HEK293 (cell line): ENCODE results near the gene PRKCZ.

ENCODE experiments used
- CTCF ChIA-PET: fragments of 350-600 bp; formaldehyde crosslinking; extraction: SDS; loops from one replicate; lab custom pipeline; 2021; ENCODE audit warnings: antibody characterized with exemption; lab: Yijun Ruan, JAX
- POLR2A ChIA-PET: fragments of 300-600 bp; formaldehyde crosslinking; extraction: SDS; loops from one replicate; lab custom pipeline; 2020; ENCODE audit warnings: antibody characterized with exemption, inconsistent platforms; lab: Yijun Ruan, JAX
- H3K27ac ChIP-seq: fragments of 200-500 bp; sonication (Bioruptor generic); 2 replicates; pipeline ENCODE4 v1.5.1; 2014; ENCODE audit warnings: low read depth, low read length, control low read depth, inconsistent platforms; ENCODE audit errors: extremely low read depth
- H3K36me3 ChIP-seq, 2 experiments: fragments of 200-500 bp in 1 of 2; sonication (Bioruptor generic) in 1 of 2; 1 replicate in 1 of 2; 2 replicates in 1 of 2; pipeline ENCODE4 v1.5.1; 2014 to 2017; ENCODE audit warnings: inconsistent platforms in 2 of 2, low read length in 2 of 2; ENCODE audit not compliant: control insufficient read depth in 2 of 2, insufficient read depth in 1 of 2
- H3K4me1 ChIP-seq: fragments of 200-500 bp; sonication (Bioruptor generic); 2 replicates; pipeline ENCODE4 v1.5.1; 2014; ENCODE audit warnings: mild to moderate bottlenecking, low read length, inconsistent platforms; ENCODE audit not compliant: control insufficient read depth, insufficient read depth
- H3K4me3 ChIP-seq: 2 replicates; pipeline ENCODE4 v1.5.1; 2011; ENCODE audit warnings: low read depth, mild to moderate bottlenecking, control low read depth, low read length, moderate library complexity
- H3K9me3 ChIP-seq: fragments of 200-500 bp; sonication (Bioruptor generic); 2 replicates; pipeline ENCODE4 v1.5.1; 2014; ENCODE audit warnings: low read depth, low read length, inconsistent platforms; ENCODE audit not compliant: control insufficient read depth, insufficient read depth
- KLF8 ChIP-seq: fragments of 450-650 bp; formaldehyde crosslinking; IDR thresholded peaks from 2 replicates; pipeline ENCODE4 v1.5.1; 2016; ENCODE audit warnings: missing biosample characterization, missing genetic modification characterization
- SP7 ChIP-seq: fragments of 450-650 bp; formaldehyde crosslinking; IDR thresholded peaks from 2 replicates; pipeline ENCODE4 v1.5.1; 2016; ENCODE audit warnings: missing biosample characterization, missing genetic modification characterization
- ZBTB17 ChIP-seq: fragments of 450-650 bp; formaldehyde crosslinking; IDR thresholded peaks from 2 replicates; pipeline ENCODE4 v1.5.1; 2016; ENCODE audit warnings: missing biosample characterization, missing genetic modification characterization
- ZNF2 ChIP-seq: fragments of 450-650 bp; formaldehyde crosslinking; IDR thresholded peaks from 2 replicates; pipeline ENCODE4 v1.5.1; 2016; ENCODE audit warnings: missing biosample characterization, missing genetic modification characterization
- ZNF239 ChIP-seq: fragments of 450-650 bp; formaldehyde crosslinking; IDR thresholded peaks from 2 replicates; pipeline ENCODE4 v1.5.1; 2016; ENCODE audit warnings: missing biosample characterization, missing genetic modification characterization
- ZNF394 ChIP-seq: fragments of 450-650 bp; formaldehyde crosslinking; IDR thresholded peaks from 2 replicates; pipeline ENCODE4 v1.5.1; 2016; ENCODE audit warnings: missing biosample characterization, missing genetic modification characterization, mild to moderate bottlenecking, moderate library complexity, borderline replicate concordance
- ZNF488 ChIP-seq: fragments of 450-650 bp; formaldehyde crosslinking; IDR thresholded peaks from 2 replicates; pipeline ENCODE4 v1.5.1; 2016; ENCODE audit warnings: missing biosample characterization, missing genetic modification characterization
- ZNF521 ChIP-seq: fragments of 450-650 bp; formaldehyde crosslinking; IDR thresholded peaks from 2 replicates; pipeline ENCODE4 v1.5.1; 2017; ENCODE audit warnings: missing biosample characterization, mild to moderate bottlenecking, missing genetic modification characterization
- ZNF544 ChIP-seq: fragments of 450-650 bp; formaldehyde crosslinking; IDR thresholded peaks from 2 replicates; pipeline ENCODE4 v1.5.0; 2017; ENCODE audit warnings: missing biosample characterization, missing genetic modification characterization
- ZNF560 ChIP-seq: fragments of 450-650 bp; formaldehyde crosslinking; IDR thresholded peaks from 2 replicates; pipeline ENCODE4 v1.5.1; 2017; ENCODE audit warnings: missing biosample characterization, missing genetic modification characterization, borderline replicate concordance
- ZNF600 ChIP-seq: fragments of 450-650 bp; formaldehyde crosslinking; IDR thresholded peaks from 2 replicates; pipeline ENCODE4 v1.5.1; 2016; ENCODE audit warnings: missing biosample characterization, missing genetic modification characterization
- ZNF664 ChIP-seq: fragments of 450-650 bp; formaldehyde crosslinking; IDR thresholded peaks from 2 replicates; pipeline ENCODE4 v1.5.1; 2016; ENCODE audit warnings: missing biosample characterization, missing genetic modification characterization
- ZNF776 ChIP-seq: fragments of 450-650 bp; formaldehyde crosslinking; IDR thresholded peaks from 2 replicates; pipeline ENCODE4 v1.5.0; 2017; ENCODE audit warnings: missing biosample characterization, missing genetic modification characterization, borderline replicate concordance
- ZNF837 ChIP-seq: fragments of 450-650 bp; formaldehyde crosslinking; IDR thresholded peaks from 2 replicates; pipeline ENCODE4 v1.5.1; 2016; ENCODE audit warnings: missing biosample characterization, missing genetic modification characterization
- ZSCAN16 ChIP-seq: fragments of 450-650 bp; formaldehyde crosslinking; IDR thresholded peaks from 2 replicates; pipeline ENCODE4 v1.5.1; 2016; ENCODE audit warnings: missing biosample characterization, missing genetic modification characterization
- ZXDB ChIP-seq: fragments of 450-650 bp; formaldehyde crosslinking; IDR thresholded peaks from 2 replicates; pipeline ENCODE4 v1.5.1; 2016; ENCODE audit warnings: missing biosample characterization, missing genetic modification characterization
- TF ChIP-seq, protein P1 (sequence below): fragments of 450-650 bp; formaldehyde crosslinking; IDR thresholded peaks from 2 replicates; pipeline ENCODE4 v1.5.1; 2016; ENCODE audit warnings: missing biosample characterization, missing genetic modification characterization
- TF ChIP-seq, protein P2 (sequence below): fragments of 450-650 bp; formaldehyde crosslinking; IDR thresholded peaks from 2 replicates; pipeline ENCODE4 v1.5.1; 2016; ENCODE audit warnings: missing biosample characterization, missing genetic modification characterization

The PRKCZ gene

DNA sequence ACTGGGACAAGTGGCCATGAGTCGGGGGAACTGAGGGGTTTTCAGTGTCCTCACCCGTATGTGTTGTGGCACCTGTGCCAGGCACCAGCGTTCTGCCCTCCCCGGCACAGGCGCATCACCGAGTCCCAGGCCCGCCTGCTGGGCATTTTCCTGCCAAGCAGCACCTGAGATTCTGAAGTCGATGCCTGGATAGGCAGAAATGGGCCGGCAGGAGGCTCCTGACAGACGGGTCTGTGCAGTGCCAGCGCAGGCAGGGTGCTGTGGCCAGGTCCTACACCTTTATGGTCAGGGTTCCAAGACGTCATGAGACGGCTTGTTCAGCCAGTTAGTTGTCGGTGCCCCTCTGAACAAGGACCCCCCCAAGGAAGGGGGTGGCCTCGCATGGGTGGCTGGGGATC is 133.7 kb downstream of the PRKCZ start:
- H3K4me3 ChIP-seq, result no peak overlapping the region
- H3K9me3 ChIP-seq, result no peaks in the 10 kb centered on the region
- H3K27ac ChIP-seq, result no peak overlapping the region
- ChIA-PET POLR2A (no interaction called here), CTCF (interaction anchor here (0.9 kb wide), 1 partner anchor 10 kb away, joined by 7 read pairs; no protein-coding TSS in a partner anchor)
- H3K4me1 ChIP-seq, result no peaks in the 10 kb centered on the region
- peaks cover 0 to 62% of the 10 kb centered on the region in 2 experiments; a peak in 2 of 3 replicates for H3K36me3 ChIP-seq
- no peak for TF ChIP-seq ZNF488 (tag by site-specific recombination)
- no peak for TF ChIP-seq ZNF544 (tag by site-specific recombination)
- TF ChIP-seq ZNF664 (tag by site-specific recombination), result no peak
- TF ChIP-seq KLF8 (tag by site-specific recombination), result no peak
- TF ChIP-seq ZNF600 (tag by site-specific recombination), result 0 out of 2 replicates have a peak, but pooled peaks have one; percentile 16

- TF ChIP-seq ZNF560 (tag by site-specific recombination) (no peak), ZSCAN16 (tag by site-specific recombination) (no peak), ZNF394 (tag by site-specific recombination) (no peak)
- no peaks in the 10 kb centered on the region for H3K9me3 ChIP-seq
- CTCF ChIA-PET, result interaction anchor here (1.1 kb wide), 1 partner anchor 10 kb away, joined by 5 read pairs; no protein-coding TSS in a partner anchor
- no peak overlapping the region for H3K4me3 ChIP-seq
- no peaks in the 10 kb centered on the region for H3K4me1 ChIP-seq
- POLR2A ChIA-PET, result no interaction called here
- H3K27ac ChIP-seq, result no peak overlapping the region
- H3K36me3 ChIP-seq, result peaks cover 0 to 62% of the 10 kb centered on the region in 2 experiments; a peak in 2 of 3 replicates
Measured at GRCh38 chr1:2184531-2184930, 134.3 kb downstream of the PRKCZ start.

GRCh38 chr1:2184934-2185333 is 134.7 kb downstream of the PRKCZ start:
- Histone ChIP-seq H3K4me1 (no peaks in the 10 kb centered on the region), H3K27ac (no peak overlapping the region), H3K36me3 (peaks cover 0 to 60% of the 10 kb centered on the region in 2 experiments; a peak in 2 of 3 replicates), H3K9me3 (no peaks in the 10 kb centered on the region), H3K4me3 (no peak overlapping the region)
- TF ChIP-seq, protein P1, sequence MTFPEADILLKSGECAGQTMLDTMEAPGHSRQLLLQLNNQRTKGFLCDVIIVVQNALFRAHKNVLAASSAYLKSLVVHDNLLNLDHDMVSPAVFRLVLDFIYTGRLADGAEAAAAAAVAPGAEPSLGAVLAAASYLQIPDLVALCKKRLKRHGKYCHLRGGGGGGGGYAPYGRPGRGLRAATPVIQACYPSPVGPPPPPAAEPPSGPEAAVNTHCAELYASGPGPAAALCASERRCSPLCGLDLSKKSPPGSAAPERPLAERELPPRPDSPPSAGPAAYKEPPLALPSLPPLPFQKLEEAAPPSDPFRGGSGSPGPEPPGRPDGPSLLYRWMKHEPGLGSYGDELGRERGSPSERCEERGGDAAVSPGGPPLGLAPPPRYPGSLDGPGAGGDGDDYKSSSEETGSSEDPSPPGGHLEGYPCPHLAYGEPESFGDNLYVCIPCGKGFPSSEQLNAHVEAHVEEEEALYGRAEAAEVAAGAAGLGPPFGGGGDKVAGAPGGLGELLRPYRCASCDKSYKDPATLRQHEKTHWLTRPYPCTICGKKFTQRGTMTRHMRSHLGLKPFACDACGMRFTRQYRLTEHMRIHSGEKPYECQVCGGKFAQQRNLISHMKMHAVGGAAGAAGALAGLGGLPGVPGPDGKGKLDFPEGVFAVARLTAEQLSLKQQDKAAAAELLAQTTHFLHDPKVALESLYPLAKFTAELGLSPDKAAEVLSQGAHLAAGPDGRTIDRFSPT (tag by site-specific recombination), result 0 out of 2 replicates have a peak, but pooled peaks have one; percentile 24
- no peak for TF ChIP-seq ZNF521 (tag by site-specific recombination)
- ChIA-PET CTCF (interaction anchor here (1.1 kb wide), 1 partner anchor 10 kb away, joined by 5 read pairs; no protein-coding TSS in a partner anchor), POLR2A (interaction anchor here (1.1 kb wide), 1 partner anchor 11 kb away, joined by 3 read pairs; no protein-coding TSS in a partner anchor)

DNA sequence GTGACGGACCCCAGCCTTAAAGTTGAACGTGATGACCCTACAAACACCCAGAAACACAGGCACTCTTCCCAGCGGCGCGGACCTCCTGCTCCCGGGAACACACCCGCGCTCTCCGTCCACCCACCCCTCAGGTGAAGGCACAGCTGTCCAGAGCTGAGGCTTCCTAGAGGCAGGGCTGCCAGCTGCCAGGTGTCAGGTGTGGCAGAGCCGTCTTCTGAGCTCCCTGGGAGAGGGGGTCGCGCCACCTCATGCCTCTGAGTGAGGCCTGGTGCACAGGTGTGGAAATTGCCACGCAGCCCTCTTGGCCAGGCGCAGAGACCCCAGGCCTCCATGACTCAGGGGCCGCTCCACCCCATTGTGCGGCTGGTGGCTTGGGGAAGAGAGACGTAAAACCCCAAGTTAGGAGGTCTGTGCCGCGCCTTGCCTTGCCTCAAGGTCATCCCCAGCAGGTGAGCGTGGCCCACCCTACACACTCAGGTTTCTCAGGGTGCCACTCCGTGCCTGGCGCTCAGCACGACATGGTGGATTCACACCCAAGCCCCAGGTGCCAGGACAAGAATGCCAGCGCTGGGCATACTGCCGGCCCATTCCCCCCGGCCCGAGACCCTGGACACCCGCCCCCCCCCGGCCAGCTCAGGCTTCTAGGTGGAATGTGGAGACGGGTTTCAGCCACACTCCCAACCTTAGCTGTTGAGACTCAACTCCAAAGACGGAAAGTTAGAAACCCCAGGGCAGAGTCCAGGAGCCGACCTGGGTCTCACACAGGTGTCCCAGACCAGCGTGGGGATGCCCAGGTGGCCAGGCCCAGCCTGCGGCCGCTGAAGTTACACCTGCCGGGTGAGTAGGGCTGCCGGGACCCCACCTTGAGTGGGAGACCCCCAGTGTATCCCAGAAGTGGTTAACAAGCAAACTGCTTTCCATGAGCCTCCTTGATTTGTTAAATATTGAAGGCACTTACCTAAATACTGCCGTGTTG is 136.0 kb downstream of the PRKCZ start:
- no peak overlapping the region for H3K4me3 ChIP-seq
- peaks cover 0 to 59% of the 10 kb centered on the region in 2 experiments; a peak in 2 of 3 replicates for H3K36me3 ChIP-seq
- POLR2A ChIA-PET, result interaction anchor here (0.6 to 1.1 kb wide), 2 partner anchors 12 to 256 kb away, joined by 3 read pairs; no protein-coding TSS in a partner anchor
- H3K9me3 ChIP-seq, result no peaks in the 10 kb centered on the region
- CTCF ChIA-PET, result interaction anchor here (0.9 to 1.2 kb wide), 2 partner anchors 12 to 195 kb away, joined by 3 to 4 read pairs; no protein-coding TSS in a partner anchor
- H3K27ac ChIP-seq, result no peak overlapping the region
- no peaks in the 10 kb centered on the region for H3K4me1 ChIP-seq
- TF ChIP-seq ZNF2 (tag by site-specific recombination) (no peak), SP7 (tag by site-specific recombination) (no peak), ZXDB (no peak), ZNF837 (tag by site-specific recombination) (no peak), ZNF776 (no peak), ZNF239 (tag by site-specific recombination) (no peak), ZBTB17 (no peak)
- TF ChIP-seq, protein P2, sequence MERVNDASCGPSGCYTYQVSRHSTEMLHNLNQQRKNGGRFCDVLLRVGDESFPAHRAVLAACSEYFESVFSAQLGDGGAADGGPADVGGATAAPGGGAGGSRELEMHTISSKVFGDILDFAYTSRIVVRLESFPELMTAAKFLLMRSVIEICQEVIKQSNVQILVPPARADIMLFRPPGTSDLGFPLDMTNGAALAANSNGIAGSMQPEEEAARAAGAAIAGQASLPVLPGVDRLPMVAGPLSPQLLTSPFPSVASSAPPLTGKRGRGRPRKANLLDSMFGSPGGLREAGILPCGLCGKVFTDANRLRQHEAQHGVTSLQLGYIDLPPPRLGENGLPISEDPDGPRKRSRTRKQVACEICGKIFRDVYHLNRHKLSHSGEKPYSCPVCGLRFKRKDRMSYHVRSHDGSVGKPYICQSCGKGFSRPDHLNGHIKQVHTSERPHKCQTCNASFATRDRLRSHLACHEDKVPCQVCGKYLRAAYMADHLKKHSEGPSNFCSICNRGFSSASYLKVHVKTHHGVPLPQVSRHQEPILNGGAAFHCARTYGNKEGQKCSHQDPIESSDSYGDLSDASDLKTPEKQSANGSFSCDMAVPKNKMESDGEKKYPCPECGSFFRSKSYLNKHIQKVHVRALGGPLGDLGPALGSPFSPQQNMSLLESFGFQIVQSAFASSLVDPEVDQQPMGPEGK (tag by site-specific recombination), result no peak
- TF ChIP-seq, protein P1 (tag by site-specific recombination), result no peak
